RPMI8226 (cell line): ENCODE measurements around the gene ZNF638.
A peak's percentile ranks its signal among the peaks of the same experiment; 100 is the strongest.

ENCODE experiments used
- DNase-seq: peaks from one replicate; pipeline ENCODE4 v3.0.0-alpha.2; 2015

Gene ZNF638

GRCh38 chr2:71333619-71334018, 2.0 kb downstream of the ZNF638 start:
- no peak for DNase-seq

GRCh38 chr2:71336384-71336783, 4.8 kb downstream of the ZNF638 start:
- DNase-seq = no peak

GRCh38 chr2:71336802-71337201, 5.2 kb downstream of the ZNF638 start:
- DNase-seq = no peak

DNA sequence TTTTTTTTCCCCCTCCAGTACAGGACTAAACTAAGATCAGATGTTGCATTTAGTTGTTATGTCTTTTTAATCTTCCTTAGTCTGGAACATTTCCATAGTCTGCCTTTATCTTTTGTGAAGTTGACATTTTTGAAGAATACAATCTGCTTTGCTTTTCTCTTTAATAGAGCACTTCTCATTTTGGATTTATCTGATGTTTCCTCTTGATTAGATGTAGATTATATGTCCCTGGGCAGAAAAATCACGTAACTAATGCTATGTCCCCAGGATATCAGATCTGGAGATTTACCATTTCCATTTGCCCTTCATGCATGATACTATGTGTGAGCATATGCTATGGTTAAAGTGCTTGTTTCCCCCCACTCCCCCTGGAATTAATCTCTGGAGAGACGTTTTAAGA, 6.2 kb downstream of the ZNF638 start:
- DNase-seq = no peak

- DNase-seq = no peak
Measured at GRCh38 chr2:71339685-71340084, 8.1 kb downstream of the ZNF638 start.

- no peak for DNase-seq
Measured at GRCh38 chr2:71340176-71340575, 8.6 kb downstream of the ZNF638 start.

DNA sequence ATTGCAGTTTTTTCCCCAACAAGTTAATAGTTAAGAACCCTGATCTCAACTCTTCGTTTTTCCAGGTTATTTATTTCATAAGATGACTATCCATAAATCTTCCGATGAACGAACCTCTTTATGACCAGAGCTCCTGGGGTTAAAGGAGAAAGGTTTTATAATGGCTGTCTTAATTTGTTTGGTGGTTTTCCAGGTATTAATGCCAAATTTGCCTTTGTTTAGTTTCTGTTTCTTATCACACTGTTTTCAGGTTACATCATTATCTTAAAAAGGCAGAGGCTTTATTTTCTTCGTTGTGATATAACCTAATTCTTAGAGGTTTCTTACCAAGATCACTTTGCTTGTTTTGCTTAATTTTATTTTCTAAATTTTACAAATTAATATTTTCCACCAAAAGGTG, 10.1 kb downstream of the ZNF638 start:
- no peak for DNase-seq

- no peak for DNase-seq
Measured at GRCh38 chr2:71346065-71346464, 14.5 kb downstream of the ZNF638 start.

DNA sequence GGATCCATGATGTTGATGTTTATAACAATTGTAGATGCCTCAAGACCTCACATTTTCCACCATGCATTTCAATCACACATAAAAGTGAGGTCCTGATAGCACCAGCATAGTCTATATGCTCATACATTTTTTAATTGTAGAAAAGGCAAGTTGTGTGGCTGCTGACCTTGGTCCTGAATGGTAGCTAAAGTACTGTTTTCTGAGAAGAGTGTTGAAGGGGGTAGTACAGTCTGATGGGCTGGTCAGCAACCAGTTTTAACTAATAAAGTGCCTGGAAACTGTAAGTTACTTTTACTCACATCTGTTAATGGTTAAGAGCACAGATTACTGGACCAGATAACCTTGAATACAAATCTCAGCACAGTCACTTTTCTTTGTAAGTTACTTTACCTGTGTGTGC, 15.9 kb downstream of the ZNF638 start:
- DNase-seq = peak; percentile 5

DNA sequence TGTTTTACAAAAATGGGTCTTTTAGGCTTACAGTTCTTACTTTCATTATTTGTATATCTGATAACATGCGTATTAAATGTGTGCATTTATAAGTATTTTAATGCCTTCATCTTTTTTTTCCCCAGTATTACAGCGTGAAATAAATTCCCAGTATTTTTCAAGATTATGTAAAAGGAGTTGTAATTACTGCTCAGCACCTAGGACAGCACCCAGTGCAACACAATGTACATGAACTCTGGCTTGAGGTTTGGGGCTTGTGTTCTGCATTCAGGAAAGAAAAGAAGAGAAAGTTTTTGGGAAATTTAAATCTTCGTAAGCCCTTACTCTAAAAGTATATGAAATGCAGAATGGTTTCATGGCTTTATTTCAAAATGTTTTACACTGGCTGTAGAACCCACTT, 16.7 kb downstream of the ZNF638 start:
- no peak for DNase-seq

DNA sequence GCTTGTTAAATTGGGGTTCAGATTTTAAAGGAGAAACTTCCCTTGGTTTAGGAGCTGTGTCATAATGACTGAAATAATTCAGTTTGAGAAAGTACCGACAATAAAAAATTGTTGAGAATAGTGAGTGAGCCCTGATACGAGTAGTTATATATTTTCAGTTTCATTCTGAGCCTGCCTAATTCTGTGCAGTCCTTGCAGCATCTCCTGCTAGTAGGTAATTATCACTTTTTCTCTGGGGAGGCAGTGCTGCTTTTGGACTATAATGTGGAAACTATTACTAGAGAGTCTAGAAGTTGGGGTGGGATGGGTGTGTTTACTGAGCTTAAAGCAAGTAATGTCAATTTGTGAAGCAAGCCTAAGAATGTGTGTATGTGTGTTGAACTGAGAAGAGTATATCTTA, 21.7 kb downstream of the ZNF638 start:
- DNase-seq = no peak

DNA sequence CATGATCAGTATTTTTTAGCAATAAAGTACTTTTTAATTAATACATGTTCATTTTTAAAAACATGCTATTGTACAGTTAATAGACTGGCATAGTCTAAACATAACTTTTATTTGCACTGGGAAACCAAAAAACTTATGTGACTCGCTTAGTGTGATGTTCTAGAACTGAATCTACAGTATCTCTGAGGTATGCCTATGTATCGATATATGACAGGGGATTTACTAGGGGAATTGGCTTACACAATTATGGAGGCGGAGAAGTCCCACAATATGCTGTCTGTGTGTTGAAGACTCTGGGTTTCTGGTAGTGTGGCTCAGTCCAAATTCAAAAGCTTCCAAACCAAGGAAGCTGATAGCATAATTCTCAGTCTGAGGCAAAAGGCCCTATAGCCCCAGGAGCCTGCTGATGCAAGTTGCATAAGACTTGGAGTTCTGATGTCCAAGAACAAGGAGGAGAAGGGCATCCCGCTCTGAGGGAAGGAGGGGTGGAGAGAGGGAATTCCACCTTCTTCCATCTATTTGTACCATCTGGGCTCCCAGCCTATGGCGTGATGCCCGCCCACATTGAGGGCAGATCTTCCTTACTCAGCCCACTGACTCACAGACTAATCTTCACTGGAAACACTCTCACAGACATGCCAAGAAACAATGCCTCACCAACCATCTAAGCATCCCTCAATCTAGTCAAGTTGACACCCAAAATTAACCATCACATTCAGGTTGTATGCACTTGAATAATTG, 27.5 kb downstream of the ZNF638 start:
- DNase-seq = no peak

DNA sequence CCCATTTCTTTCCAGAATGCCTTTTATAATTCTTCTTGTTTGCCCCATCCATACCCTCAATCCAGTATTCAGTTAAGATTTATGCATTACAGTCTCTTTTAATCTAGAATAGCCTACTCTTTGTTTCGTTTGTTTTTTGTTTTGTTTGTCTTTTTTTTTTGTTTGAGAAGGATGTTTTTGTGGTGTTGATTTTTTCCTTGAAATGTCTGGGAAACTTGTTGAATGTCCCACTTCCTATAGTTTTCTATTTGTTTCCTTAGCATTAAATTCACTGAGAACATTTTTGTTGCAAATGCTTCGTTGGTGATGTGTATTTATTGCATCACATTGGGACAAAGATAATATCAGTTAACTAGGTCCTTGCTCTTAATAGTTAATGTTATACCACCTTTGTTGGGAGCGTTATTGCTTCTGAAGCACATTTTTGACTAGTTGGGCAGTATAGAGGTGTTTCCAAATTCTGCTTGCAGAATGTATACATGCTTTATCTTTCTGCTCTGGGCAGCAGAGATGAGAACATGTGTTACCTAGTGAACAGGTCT, 28.9 kb downstream of the ZNF638 start:
- no peak for DNase-seq

GRCh38 chr2:71361631-71362030, 30.0 kb downstream of the ZNF638 start:
- no peak for DNase-seq

GRCh38 chr2:71362447-71362846, 30.9 kb downstream of the ZNF638 start:
- no peak for DNase-seq

GRCh38 chr2:71370015-71370414, 38.4 kb downstream of the ZNF638 start:
- DNase-seq = no peak

DNA sequence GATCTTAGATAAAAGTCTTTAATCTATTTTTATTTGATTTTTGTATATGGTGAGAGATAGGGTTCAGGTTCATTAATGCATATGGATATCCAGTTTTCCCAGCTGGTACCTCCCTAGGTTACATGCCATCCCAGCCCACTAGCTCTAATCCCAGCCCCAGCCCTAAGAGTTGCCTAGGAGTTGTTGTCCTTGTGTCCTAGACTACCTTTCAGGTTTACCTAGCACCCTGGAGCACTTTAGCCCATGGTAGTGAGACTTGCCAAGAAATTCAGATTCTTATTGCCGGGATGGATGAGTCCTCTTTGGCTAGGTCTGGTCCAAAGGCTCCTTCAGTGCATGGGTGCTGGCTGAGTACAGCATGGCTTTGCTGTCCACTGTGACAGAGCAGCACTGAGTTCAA, 40.5 kb downstream of the ZNF638 start:
- DNase-seq = no peak

GRCh38 chr2:71379086-71379485, 47.5 kb downstream of the ZNF638 start:
- no peak for DNase-seq

DNA sequence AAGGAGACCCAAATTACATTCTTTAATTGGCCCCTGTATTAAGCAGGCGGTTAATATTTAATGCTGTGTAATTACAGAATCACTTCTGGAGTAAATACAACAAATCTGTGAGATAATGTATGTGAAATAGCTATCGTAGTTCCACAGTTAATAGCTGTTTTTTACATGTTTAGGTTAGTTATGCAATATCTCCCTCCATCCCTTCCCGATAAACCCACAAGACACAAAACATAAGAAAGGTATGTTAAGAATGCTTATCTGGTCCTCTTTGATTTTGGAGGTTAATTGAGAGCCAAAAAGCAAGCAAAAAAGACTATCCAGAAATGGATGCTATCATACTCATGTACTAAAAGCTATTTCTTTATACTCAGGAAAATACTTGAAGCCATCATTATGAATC, 49.1 kb downstream of the ZNF638 start:
- DNase-seq = no peak

GRCh38 chr2:71385012-71385411, 53.4 kb downstream of the ZNF638 start:
- no peak for DNase-seq

- DNase-seq = no peak
Measured at GRCh38 chr2:71388214-71388613, 56.6 kb downstream of the ZNF638 start.

- no peak for DNase-seq
Measured at GRCh38 chr2:71389384-71390072, 57.9 kb downstream of the ZNF638 start.

DNA sequence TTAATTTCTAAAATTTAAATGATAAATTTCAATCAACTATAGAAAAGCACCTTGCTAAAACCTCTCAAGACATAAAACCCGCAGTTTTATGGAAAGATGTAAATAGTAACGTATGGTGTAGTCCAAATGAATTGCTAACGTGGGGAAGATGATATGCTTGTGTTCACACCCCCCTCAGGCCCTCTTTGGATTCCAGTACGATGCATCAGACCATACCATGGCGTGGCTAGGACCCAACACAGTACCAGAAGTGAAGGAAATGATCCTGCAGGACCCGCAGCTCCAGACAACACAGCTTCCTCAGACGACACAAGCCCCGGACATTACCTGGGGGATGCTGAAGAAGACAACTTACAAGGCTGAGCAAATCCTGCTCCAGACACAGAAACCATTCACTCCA, 61.6 kb downstream of the ZNF638 start:
- no peak for DNase-seq

DNA sequence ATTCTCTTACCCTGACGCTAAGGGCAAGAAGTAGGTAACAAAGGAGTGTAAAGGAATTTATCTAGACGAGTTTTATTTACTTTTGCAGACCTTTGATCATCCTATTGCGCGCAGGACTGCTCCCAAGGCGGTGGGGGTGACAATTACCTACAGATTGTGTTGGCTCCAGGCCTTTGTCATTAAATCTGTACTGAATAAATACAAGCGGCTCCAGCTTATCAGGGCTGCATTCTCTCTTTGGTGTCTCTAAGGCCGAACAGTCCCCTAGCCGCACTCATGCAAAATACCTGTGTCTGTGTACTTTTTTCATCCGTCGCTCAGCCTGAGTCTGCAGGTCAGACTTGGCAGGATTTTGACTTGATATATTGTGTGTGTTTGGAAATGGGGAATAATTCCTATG, 63.9 kb downstream of the ZNF638 start:
- DNase-seq = no peak

GRCh38 chr2:71402427-71402826, 70.8 kb downstream of the ZNF638 start:
- no peak for DNase-seq
